Lower leg skin (tissue), 4 donors: ENCODE results near the gene OR13D1. TPM values are rescaled to one million over a fixed set of nuclear protein-coding genes. Genes with fewer than 3 reads are reported as not detected.
"Not testable (repeated sequence)": the region's sequence is repeated elsewhere in the genome, so short reads cannot be mapped to it uniquely, and the experiment has no call there.

ENCODE experiments used
- DNase-seq, 2 donors: peaks; one replicate each; pipeline ENCODE4 v3.0.0-alpha.2; 2019; ENCODE audit warnings: low spot score in 2 of 2
- H3K4me3 ChIP-seq: fragments of 200-600 bp; sonication (generic); 2 replicates; pipeline ENCODE4 v1.5.1; 2017; ENCODE audit warnings: mild to moderate bottlenecking, low read depth; ENCODE audit not compliant: poor library complexity, severe bottlenecking
- CTCF ChIP-seq, 3 donors: fragments of 450-650 bp; IDR thresholded peaks; one replicate each; pipeline ENCODE4 v1.5.1; 2016; ENCODE audit warnings: antibody characterized with exemption in 3 of 3, mild to moderate bottlenecking in 3 of 3, moderate library complexity in 2 of 3
- POLR2A ChIP-seq, 2 donors: fragments of 450-650 bp; IDR thresholded peaks; one replicate each; pipeline ENCODE4 v1.6.1; 2016 to 2017; ENCODE audit warnings: antibody characterized with exemption in 2 of 2, mild to moderate bottlenecking in 1 of 2, moderate library complexity in 1 of 2
- WGBS, 2 donors: methylation state at CpG; one replicate each; pipeline ENCODE4 v1.1.5; 2018; 5-methylcytosine and 5-hydroxymethylcytosine counted together
- intact Hi-C: fragments of 100-400 bp; cut with DNase I; formaldehyde crosslinking; loops from one replicate; pipeline ENCODE4 v1.15.0; 2023; ENCODE audit warnings: low total_unique reads
- total RNA-seq, 4 donors: library from RNA; depleted of rRNA; stranded (reverse); fragments of >200 nt; gene quantifications; one replicate each; pipeline ENCODE4 v1.1.0, GENCODE V29; 2016

Gene OR13D1
- total RNA-seq, result not detected

- TF ChIP-seq CTCF (IDR thresholded peaks at IDR 0.05) (no peak), POLR2A (IDR thresholded peaks at IDR 0.05) (no peak)
- no peak within 1 kb of the TSS for H3K4me3 ChIP-seq
- no peak for DNase-seq
- 94 to 97% methylated on average over 1 of the region's 1 CpG for WGBS, 2 donors
- intact Hi-C loops, result no loop called here
Measured at GRCh38 chr9:104694218-104694617, at the start of gene OR13D1. Gene OR13D1, plus strand, starts transcription at chr9:104694518. Its CDS starts 0 bp downstream, at chr9:104694518.

GRCh38 chr9:104658496-104659195 is 35.7 kb upstream of the OR13D1 start:
- no peak overlapping the region for H3K4me3 ChIP-seq
- TF ChIP-seq POLR2A (IDR thresholded peaks at IDR 0.05) (no peak), CTCF (IDR thresholded peaks at IDR 0.05) (no peak)
- WGBS, 2 donors, result 58 to 62% methylated on average over 2 of the region's 2 CpGs
- intact Hi-C loops, result no loop called here
- no peak for DNase-seq

- intact Hi-C loops, result no loop called here
- no peak for TF ChIP-seq CTCF (IDR thresholded peaks at IDR 0.05)
- TF ChIP-seq POLR2A (IDR thresholded peaks at IDR 0.05), result no peak
- 61 to 63% methylated on average over 2 of the region's 2 CpGs for WGBS, 2 donors
- DNase-seq, result no peak
- no peak overlapping the region for H3K4me3 ChIP-seq
Measured at GRCh38 chr9:104675611-104676010, 18.7 kb upstream of the OR13D1 start.

- intact Hi-C loops, result no loop called here
- no peak overlapping the region for H3K4me3 ChIP-seq
- TF ChIP-seq CTCF (IDR thresholded peaks at IDR 0.05) (no peak), POLR2A (IDR thresholded peaks at IDR 0.05) (no peak)
- 12 to 19% methylated on average over 3 of the region's 3 CpGs for WGBS, 2 donors
- no peak for DNase-seq
Measured at GRCh38 chr9:104682642-104683041, 11.7 kb upstream of the OR13D1 start.

- no peak overlapping the region for H3K4me3 ChIP-seq
- DNase-seq, result no peak
- 48 to 60% methylated on average over 2 of the region's 2 CpGs for WGBS, 2 donors
- no peak for TF ChIP-seq POLR2A (IDR thresholded peaks at IDR 0.05)
- no peak for TF ChIP-seq CTCF (IDR thresholded peaks at IDR 0.05)
- intact Hi-C loops, result no loop called here
Measured at GRCh38 chr9:104686081-104686480, 8.2 kb upstream of the OR13D1 start.

GRCh38 chr9:104700306-104700705 is 6.0 kb downstream of the OR13D1 start:
- intact Hi-C loops, result no loop called here
- 90 to 93% methylated on average over 3 of the region's 3 CpGs for WGBS, 2 donors

GRCh38 chr9:104708737-104709136 is 14.4 kb downstream of the OR13D1 start:
- H3K4me3 ChIP-seq, intact Hi-C loops, DNase-seq: not testable (repeated sequence)
- WGBS, 2 donors, result 42 to 64% methylated on average over 1 of the region's 1 CpG

More at GRCh38 chr9:104700306-104700705, 6.0 kb downstream of the OR13D1 start:
- no peak for DNase-seq
- no peak for TF ChIP-seq POLR2A (IDR thresholded peaks at IDR 0.05)
- H3K4me3 ChIP-seq, result no peak overlapping the region
